Stimulated activated CD8-positive, alpha-beta memory T cell treated with anti-CD3 and anti-CD28 coated beads, Interleukin-4, amount 100 ng/mL, for 48 hours (primary cell): ENCODE data around the gene TEKT2.

Experiments
- DNase-seq: peaks from one replicate; pipeline ENCODE4 v3.0.0-alpha.2; 2020

The TEKT2 gene

DNA sequence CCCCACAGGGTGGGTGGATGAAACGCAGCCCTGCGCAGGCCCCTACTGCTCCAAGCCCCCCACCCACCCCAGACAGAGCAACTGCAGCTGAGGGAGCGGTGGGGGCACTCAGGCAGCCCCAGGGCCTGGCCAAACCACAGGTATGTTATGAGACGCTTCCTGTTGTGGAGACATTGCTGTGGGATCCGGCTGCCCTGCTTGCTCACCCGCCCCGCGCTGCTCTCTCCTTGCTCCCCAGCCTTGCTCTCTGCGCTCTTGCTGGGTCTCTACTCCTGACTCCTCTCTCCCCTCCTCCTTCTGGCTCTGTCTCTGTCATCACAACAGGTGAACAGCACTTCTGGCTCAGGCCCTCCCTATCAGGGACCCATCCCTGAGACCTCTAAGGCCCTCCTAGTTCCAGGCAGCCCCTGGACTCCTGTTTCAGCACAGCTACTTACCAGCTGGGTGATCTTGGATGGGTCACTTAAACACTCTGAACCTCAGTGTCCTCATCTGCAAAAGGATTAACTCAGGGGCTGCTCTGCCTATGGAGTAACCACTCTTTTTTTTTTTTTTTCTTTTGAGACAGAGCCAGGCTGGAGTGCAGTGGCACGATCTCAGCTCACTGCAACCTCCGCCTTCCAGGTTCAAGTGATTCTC is 25.3 kb downstream of the TEKT2 start:
- peak; percentile 55 for DNase-seq

DNA sequence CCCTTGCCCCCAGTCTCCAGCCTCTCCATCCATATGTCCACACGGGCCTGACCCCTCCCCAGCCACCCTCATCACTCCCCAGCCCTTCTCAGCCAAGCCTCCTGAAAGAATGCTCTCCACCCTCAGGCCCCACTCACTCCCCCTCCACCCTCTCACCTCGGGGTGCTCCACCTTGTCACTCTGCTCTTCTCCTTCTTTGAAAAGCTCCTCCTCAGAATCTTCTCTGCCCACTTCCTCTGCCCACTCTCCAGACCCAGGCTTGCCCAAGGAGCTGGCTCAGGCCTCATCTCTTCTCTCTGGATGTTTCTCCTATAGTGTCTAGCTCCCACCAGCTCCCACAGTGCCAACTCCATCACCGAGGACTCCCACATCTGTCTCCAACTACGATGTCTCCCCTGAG is 27.3 kb downstream of the TEKT2 start:
- DNase-seq, result no peak

DNA sequence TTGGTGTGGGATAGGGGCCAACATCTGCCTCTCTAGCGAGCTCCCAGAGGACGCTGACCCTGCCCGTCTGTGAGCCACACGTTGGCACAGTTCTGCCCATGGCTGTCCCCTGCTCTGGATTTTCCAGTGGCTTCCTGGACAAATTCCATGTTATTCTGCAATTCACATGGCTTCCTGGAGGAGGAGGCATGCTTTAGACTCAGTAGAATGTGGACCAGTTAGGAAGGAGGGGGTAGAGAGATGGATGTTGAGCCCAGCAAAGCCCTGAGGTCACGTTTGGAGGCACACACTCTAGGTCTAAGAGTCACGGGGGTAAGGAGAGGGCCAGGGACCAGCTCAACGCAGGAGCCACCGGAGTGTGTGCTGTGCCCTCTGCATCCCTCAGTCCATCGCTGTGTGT is 28.9 kb downstream of the TEKT2 start:
- DNase-seq, result no peak

DNA sequence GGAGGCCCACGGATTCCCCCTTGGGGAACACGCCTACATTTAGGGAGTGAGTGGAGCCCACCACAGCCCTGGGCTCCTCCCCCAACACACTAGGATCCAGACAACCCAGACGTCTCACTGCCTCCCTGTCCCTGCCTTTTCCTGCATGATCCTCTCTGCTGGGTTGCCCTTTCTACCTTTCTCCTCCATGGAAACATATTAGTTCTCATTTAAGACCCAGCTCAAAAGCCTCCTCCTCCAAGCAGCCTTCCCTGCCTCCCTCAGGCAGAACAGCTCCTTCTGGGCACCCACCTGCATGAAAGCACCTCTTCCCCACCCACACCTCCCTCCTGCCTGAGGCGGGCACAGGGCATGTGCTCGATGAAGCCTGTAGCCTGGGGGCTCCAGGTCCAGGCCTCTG is 30.5 kb downstream of the TEKT2 start:
- no peak for DNase-seq

DNA sequence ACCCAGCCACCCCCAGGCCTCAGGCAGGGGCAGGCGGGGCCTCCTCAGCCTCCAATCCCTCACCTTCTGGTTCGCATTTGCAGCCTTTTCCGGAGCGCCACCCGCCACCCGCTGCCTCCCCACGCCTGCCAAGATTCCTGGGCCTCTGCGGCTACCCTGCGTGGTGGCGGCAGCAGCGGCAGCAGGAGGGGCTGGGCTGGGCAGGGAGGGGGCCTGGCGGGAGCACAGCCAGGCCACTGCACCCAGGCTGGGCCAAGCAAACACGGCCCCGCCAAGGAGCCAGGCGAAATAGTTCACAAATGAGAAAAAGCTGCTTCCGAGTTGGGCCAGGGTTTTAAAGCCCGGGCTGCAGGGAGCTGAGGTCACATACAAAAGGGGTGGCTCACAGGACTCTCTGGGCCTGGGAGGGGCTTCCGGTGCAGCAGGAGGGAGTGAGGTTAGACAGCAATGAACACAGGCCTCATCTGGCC is 31.3 kb downstream of the TEKT2 start:
- no peak for DNase-seq

DNA sequence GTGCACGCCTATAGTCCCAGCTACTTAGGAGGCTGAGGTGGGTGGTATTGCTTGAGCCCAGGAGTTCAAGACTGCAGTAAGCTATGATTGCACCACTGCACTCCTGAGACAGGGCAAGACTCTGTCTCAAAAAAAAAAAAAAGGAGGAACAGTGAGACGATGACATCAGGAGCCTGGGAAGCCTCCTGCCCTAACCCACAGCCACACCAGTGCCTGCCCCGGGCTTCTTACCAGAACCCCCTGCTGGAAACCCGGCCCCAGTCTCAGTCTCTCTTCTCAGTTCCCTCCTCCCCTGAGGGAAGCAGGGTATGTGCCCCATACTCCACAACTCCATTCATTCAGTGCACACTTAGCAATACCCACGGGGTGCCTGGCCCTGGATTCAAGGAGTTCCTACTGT is 32.0 kb downstream of the TEKT2 start:
- no peak for DNase-seq

DNA sequence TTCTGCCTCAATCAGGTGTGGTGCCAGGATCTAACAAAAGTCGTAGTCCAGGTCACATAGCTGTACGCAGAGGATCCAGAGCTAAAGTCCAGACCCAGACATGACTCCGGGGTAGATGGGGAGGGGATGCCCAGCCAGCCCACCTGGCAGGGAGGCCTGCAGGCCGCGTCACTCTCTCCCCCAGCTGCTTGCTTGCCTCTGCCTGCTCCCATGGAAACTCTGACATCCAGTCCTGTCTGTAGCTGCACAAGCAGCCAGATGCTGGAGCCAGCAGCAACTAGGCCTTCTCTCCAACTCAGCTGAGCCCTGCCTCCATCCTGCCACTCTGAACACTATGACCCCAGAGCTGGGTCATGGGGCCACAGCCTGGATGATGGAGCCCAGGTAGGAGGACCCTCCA is 33.0 kb downstream of the TEKT2 start:
- no peak for DNase-seq

DNA sequence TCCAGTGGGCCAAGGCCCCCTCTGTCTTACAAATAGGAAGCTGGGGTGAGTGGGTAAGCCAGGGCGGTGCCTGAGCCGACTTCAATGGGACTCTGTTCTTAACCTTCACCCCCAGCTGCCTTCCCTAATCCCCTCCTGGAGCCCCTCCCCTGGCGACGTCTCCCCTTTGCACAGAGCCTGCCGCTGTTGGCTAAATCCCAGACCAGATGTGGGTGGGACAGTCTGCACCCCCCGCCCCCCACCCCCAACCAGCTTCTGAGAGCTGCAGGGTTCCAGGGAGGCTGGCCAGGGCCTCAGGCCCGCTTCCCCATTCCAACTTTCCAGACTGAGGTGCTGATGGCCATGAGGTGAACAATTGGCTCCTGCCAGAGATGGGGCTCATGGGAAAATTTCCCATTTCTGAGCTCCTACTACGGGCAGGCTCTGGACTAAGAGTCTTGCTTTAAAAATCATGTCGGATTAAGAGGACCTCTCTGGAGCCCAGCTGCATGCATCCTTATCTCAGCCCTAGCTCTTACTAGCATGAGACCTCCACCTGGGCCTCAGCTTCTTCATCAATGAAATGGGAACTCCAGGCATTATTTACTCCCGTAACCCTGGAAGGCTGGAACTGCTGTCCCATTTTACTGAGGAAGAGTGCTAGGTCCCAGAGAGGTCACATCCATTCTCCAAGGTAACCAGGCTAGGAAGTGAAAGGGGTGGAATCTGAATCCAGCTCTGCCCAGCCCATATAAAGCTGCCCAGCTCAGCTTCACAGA is 34.7 kb downstream of the TEKT2 start:
- DNase-seq, result no peak

DNA sequence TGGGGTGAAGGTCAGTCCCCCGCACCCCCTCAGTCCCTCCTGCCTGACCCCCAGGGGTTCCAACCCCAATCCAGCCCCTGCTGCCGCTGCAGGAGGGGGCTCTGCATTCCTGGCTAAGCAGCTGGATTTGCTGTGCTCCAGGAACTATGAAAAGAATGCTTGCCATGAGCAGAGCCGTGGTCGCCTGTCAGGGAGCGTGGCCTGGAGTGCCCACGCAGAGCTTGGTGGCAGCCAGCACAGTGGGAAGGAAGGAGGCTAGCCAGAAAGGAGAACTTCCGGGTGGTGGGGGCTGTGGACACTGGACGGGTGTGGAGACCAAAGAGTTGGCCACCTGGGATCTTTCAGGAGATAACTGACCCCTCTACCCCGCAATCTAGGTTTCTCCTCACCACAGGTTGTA is 35.6 kb downstream of the TEKT2 start:
- DNase-seq, result no peak

DNA sequence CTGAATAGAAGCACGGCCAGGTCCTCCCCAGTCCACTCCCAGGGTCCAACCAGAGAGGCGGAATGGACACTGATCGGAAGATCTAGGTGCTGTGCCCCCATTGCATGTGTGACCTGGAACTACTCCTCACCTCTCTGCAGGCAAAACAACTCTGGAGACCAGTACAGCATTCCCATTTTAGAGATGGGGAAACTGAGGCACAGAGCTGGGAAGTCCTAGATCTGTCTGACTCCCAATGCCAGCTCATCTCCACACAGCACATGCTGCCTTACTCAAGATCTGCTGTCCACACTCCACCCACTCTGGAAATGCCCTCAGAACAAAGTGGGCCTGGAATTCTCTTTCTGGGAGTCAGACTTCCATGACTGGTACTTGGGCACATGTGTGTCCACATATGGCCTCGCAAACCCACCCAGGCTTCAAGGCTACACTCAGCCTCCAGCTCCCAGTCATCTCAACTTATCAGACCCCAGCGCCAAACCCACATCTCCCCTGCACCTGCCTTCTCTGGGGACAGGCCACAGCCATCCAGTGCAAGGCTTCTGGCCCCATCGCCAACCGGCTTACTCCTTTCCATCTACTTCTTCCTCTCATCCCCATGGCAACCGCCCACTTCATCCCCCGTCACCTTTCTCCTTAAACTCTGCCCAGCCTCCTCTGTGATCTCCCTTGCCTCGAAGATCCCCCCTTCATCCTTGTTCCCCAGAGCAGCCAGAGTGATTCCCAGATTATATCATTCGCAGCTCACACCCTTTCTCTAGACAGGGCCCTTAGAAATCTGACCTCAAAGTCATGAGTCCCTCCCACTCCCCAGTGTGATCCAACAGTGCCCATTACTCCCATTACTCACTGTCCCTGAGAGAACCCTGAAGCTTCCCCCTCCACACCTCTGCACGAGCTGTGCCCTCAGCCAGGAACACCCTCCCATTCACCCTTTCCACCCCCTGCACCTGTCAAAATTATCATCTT is 38.5 kb downstream of the TEKT2 start:
- no peak for DNase-seq

DNA sequence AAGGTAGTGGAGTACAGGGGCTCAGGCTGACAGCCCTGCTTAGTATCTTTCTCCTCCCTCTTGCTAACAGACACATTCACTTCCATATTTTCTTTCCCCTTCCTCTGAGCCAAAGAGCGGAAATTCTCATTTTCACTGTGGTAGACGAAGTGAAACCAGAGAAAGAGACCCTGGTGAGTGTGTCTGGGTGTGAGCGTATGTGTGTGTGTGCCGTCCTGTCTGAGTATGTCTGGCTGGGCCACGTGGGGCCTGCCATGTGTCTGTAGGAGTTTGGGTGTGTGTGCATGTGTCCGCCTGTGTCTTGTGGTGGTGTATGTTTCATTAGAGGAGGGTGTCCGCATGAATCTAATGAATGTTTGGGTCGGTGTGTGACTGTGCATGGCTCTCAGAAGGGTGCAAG is 39.5 kb downstream of the TEKT2 start:
- no peak for DNase-seq

DNA sequence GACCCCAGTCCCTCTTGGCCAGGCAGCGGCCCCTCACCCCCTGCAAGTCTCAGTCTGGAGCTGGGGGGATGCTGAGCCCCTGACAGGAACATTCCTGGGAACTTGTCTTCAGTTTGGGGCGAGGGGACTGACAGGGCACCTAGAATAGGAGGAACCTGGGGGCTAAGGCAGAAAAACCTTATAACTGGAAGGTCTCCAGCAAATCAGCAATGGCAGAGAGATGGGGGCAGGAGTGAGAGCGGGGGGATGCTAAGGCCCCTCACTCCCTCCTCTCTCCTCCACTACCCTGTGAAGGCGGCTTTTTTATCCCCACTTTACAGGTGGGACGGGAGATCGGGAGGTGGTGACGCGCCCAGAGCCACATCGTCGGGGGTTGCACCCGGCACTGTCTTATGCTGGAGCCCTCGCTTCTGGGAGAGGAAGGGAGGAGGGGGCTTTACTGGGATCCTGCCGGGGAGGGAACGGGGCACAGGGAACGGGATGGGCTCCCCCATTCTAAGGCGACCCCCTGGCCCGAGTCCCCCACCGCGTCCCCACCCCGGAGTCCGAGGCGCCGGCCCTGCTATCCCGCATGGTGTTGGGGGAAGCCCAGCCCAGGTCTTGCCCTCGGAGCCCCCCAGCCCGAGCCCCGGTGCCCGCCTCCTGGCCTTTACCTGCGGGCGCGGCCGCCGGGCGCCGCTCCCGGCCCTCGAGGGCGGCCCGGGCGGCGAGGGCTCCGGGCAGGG is 40.7 kb downstream of the TEKT2 start:
- no peak for DNase-seq

DNA sequence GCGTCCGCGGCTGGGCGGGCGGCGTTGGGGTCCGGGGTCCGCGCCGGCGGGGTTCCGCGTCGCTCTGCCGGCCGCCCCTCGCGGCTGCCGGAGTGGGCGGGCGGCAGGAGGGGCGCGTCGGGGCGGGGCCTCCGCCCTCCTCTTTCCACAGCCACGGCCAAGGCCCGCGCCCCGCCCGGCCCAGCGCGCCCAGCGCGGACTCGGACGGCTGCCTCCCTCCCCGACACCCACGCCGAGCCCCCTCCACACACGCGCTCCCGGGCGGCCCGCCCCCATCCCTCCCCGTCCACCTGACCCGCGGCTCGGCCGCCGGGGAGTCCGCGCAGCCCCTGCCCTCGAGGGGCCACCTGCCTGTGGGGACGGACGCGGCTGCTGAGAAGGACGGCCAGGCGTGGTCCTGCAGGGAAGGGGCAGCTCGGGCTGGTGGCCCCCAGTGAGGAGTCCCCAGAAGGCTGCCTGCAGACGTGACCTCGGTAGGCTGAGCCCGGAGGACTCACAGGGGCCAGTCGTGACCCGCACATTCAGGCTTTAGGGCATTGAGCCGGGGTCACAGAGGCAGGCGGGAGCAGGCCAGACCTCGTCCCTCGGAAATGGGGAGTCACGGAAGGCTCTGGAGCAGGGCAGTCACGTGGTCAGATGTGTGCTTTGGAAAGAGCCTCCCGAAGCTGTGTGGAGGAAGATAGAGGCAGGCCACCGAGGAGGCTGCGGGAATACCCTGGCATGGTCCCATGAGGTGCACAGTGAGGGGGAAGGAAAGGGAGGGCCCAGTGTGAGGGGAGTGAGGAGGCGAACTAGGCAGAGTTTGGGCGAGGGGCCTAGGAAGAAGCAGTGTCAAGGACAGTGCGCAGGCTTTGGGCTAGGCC is 41.5 kb downstream of the TEKT2 start, which contains the start of gene COL8A2:
Gene COL8A2, minus strand, starts transcription at position 94 of the 863 bp plus-strand sequence. CDS start 24,980 bp downstream, outside the sequence.
- no peak for DNase-seq

DNA sequence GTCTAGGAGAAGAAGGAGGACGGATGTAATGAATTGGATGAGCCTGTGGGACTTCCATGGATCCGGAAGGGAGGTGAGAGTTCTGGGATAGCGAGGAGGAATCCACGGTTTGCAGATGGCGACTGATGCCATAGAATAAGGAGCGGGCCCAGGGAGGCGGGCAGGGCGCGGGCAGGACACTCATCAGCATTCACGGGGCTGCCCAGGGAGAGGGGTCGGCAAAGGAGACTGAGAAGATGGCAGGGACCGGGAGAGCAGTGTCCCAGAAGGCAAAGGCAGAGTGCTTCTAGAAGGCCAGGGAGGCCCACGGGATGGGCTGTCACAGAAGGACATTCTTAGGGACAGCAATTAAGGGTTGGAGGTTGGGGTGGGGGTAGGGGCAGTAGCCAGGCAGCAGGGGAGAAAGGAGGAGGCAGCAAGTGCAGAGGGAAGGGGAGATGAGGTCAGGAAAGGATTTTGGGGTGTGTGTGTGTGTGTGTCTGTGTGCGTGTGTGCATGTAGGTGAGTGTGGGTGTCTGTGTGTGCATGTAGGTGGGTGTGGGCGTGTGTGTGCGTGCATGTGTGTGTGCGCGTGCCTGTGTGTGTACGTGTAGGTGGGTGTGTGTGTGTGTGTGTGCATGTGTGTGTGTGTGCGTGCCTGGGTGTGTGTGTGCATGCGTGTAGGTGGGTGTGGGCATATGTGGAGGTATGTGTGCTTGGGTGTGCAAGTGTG is 42.3 kb downstream of the TEKT2 start:
- no peak for DNase-seq

DNA sequence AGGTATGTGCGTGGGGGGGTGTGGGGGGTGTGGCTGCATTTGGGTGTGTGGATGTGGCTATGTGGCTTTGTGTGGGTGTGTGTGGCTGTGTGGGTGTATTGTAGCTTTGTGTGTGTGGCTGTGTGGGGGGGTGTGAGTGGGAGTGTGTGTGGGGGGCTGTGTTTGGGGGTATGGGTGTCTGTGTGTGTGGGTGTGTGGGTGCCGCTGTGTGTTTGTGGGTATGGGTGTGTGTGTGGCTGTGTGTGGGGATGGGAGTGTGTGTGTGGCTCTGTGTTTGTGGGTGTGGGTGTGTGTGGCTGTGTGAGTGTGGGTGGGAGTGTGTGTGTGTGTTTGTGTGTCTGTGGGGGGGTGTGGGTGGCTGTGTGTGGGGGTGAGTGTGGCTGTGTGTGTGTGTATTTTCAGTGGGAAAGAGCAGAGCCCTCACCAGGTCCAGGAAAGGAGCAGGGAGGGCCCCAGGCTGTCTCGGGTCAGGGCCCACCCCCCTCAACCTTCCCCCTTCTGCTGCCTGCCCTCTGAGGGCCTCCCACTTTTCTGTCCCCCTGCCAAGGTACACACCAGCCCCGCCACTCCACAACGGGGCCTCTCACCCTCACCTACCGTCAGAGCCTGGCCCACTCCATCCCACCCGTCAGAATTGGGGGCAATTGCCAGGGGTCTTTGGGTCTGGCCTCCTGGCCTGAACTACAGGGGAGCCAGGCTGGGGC is 43.1 kb downstream of the TEKT2 start:
- no peak for DNase-seq

DNA sequence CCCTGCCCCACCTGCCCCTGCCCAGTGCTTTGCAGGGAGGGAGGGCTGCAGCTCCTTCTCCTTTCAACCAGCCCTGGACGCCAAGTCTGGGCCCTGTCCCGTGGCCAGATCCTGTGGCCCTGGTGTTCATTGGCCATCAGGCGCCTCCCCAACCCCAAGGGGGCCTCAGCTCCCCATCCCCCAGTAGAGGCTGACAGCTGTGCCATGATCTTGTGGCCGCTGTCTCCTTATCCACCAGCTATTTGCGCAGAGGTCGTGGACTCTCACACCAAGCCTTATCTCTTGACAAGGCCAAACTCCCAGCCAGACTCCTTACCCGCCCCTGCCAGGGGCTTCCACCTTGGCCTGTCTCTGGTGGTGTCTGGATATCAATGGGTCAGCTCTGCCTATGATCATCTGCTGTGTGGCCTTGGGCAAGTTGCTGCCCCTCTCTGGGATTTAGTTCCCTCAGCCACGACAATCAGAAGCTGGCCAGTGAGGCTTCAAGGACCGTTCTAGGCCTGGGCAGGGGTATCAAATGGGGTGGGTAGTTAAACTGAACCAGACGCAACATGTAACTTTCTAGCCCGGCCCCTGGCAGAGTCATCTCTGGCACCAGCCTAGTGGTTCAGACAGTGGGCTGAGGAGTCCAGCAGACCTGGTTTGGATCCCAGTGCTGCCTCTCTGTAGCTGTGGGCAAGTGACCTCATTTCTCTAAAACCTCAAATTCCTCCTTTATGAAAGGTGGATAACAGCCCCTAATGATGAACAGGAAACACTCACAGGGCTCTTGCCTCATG is 44.4 kb downstream of the TEKT2 start:
- DNase-seq, result no peak

DNA sequence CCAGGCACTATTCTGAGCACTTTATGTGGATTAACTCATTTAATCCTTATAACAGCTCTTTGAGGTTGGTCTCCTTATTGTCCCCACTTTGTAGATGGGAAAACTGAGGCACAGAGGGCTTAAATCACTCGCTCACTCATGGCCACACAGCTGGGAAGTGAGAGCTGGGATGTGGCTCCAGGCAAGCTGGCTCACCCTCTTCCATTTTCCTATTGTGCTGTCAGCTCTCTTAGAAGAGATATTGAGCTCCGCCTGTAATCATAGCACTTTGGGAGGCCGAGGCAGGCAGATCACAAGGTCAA is 45.0 kb downstream of the TEKT2 start:
- no peak for DNase-seq

DNA sequence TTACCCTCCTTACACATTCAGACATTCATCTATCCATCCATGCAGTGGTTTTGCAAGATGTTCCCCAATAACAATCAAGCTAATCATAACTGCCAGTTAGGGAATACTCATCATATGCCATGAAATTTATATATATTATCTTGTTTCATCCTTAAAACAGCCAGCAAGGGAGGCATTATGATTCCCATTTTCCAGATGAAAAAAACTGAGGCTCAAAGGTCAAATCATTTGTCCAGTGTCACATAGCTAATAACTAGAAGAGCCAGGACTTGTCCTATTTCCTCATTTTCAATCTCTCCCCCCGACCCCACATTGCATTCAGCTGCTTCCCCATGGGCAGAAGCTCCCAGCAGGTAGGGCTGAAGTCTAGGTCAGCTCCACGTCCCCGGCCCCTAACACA is 48.1 kb downstream of the TEKT2 start:
- DNase-seq, result no peak

DNA sequence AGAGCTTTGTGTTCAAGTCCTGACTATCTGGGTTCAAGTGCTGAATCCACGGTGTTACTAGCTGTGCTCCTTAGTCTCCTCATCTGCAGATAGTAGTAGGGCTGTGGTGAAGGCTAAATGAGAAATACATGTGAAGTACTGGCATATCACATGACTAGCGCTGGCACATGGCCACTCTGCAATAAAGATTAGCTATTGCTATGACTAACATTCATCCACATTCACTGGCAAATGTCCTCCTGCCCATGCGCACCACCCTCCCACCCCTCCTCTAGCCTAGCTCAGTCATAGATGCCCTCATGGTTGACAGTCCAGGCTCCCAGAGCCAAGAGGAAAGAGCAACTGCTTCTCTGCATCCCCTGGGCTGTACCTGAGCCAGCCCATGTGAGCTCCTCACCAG is 49.6 kb downstream of the TEKT2 start:
- no peak for DNase-seq

DNA sequence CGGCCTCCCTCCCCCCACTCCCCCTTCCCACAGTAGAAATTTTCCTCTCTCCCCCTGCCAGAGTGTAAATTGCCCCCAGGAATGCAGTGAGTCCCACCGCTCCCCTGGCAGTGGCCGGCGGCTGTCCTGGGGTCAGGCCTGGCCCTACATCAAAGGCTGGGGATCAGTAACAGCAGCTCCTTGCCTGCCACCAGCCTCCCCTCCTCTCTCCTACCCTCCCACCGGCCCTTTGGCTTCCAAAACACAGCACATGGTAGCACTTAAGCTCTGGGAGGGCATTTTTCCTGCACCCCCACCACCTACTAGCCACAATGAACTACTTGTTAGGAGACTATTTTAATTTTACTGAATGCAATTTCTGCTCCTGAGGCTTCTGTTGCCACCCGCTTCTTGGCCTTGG is 50.1 kb downstream of the TEKT2 start:
- DNase-seq, result no peak
